LNCaP clone FGC (cell line): ENCODE results near the gene CAMK2A.

Source experiments
- DNase-seq: peaks from one replicate; pipeline ENCODE4 v3.0.0-alpha.2; 2011; ENCODE audit warnings: low read depth
- H3K4me3 ChIP-seq: 2 replicates; pipeline ENCODE4 v1.5.1; 2011; ENCODE audit warnings: mild to moderate bottlenecking, low read depth, low read length, control low read depth
- CTCF ChIP-seq: IDR thresholded peaks from 2 replicates; pipeline ENCODE4 v1.5.1; 2012; ENCODE audit warnings: mild to moderate bottlenecking; ENCODE audit not compliant: control insufficient read depth, insufficient read depth; ENCODE audit errors: extremely low read depth

The CAMK2A gene

GRCh38 chr5:150272531-150272930 lies 17.0 kb downstream of the CAMK2A start:
- H3K4me3 ChIP-seq = no peak overlapping the region
- no peak for DNase-seq
- TF ChIP-seq CTCF = peak; percentile 48

GRCh38 chr5:150271923-150272322 lies 17.6 kb downstream of the CAMK2A start:
- DNase-seq = no peak
- no peak overlapping the region for H3K4me3 ChIP-seq
- no peak for TF ChIP-seq CTCF

DNA sequence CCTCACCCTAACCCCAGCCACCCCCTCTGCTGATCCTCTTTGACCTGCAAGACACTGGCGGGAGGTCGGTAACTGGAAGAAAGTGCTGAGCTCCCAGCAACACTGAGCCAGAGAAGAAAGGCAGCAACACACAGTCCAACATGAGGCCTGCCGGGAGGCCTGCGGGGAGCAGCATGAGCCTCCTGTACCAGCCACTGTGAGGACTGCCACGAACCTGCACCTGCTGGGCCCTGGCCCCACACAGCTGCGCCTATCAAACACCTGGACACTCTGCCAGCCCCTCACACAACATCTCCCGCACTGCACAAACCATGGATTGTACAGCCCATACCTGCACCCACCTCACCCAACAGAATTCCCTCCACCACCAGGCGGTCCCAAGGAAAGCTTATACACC lies 18.3 kb downstream of the CAMK2A start:
- DNase-seq = no peak
- no peak for TF ChIP-seq CTCF
- no peak overlapping the region for H3K4me3 ChIP-seq

- H3K4me3 ChIP-seq = no peak overlapping the region
- TF ChIP-seq CTCF = no peak
- DNase-seq = no peak
Observed at GRCh38 chr5:150270541-150271295, 18.9 kb downstream of the CAMK2A start.

GRCh38 chr5:150266871-150267291 lies 22.7 kb downstream of the CAMK2A start:
- TF ChIP-seq CTCF = no peak
- H3K4me3 ChIP-seq = no peak overlapping the region
- DNase-seq = no peak

- no peak overlapping the region for H3K4me3 ChIP-seq
- no peak for TF ChIP-seq CTCF
- DNase-seq = no peak
Observed at GRCh38 chr5:150265870-150266383, 23.6 kb downstream of the CAMK2A start.
